GM19395 (cell line): ENCODE data around the gene GMPPB.

Source experiments
- ATAC-seq: cut with Tn5 transposase; IDR thresholded peaks from one replicate; pipeline ENCODE4 v1.9.1; 2021; ENCODE audit warnings: mild to moderate bottlenecking, moderate library complexity; ENCODE audit not compliant: unreplicated experiment

Gene GMPPB

DNA sequence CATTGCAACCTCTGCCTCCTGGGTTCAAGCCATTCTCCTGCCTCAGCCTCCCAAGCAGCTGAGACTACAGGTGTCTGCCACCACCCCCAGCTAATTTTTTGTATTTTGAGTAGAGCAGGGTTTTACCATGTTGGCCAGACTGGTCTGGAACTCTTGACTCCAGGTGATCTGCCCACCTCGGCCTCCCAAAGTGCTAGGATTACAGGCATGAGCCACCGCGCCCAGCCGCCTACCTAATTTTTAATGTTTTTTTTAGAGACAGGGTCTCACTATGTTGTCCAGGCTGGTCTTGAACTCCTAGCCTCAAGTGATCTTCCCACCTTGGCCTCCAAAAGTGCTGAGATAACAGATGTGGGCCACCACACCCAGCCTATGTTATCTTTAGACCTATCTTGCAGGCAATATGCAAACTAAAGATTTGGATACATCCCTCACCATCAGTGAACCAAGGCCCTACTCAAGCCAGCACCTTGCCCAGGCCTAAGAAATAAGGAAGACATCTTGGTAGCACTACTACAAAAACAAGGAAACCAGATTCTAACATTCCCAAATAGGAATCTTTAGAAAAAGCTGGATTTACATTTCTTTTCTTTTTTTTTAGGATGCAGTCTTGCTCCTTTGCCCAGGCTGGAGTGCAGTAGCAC lies 6.3 kb upstream of the GMPPB start:
- ATAC-seq, result no peak

DNA sequence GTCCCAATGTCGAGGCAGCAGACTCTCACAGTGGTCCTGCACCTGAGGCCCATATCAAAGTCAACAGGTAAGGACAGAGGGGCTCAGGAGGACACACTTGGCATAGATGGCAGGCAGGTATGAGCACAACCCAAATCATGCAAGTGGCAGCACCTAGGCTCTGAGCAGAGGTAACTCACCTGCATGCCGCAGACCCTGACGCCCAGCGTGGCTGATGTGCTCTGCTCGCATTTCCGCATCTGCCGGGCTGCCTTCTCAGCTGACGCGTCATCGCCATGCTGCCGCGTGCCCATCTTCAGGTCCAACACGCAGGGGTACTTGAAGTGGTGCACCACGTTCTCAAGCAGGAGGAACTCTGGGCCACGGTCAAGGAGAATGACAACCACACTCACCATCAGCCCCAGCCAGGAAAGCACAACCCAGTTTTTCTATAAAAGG lies 4.2 kb upstream of the GMPPB start:
- no peak for ATAC-seq

GRCh38 chr3:49727154-49727923 lies 3.6 kb upstream of the GMPPB start:
- no peak for ATAC-seq

GRCh38 chr3:49725906-49726681 lies 2.3 kb upstream of the GMPPB start:
- ATAC-seq, result no peak

- no peak for ATAC-seq
These were observed 835 bp upstream of the GMPPB start for GRCh38 chr3:49724586-49724985.

GRCh38 chr3:49723296-49723627 lies 489 bp downstream of the GMPPB start:
- ATAC-seq, result no peak

DNA sequence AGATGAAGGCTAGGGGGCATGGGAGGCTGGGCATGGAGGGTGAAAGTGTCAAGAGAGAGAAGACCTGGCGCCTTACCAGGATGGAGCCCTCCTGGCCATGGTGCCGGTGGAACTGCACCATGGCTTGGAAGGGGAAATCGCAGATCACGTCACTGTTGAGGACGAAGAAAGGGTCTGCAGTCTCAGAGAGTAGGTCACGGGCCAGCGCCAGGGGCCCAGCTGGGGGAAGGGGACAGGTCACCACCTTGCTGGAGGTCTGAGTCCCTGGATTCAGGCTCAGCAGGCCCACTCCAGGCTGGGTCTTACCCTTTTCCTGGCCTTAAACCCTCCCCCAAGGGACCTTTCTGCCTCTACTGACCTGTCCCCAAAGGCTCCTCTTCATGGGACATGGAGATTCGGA lies 855 bp downstream of the GMPPB start:
- ATAC-seq, result no peak

DNA sequence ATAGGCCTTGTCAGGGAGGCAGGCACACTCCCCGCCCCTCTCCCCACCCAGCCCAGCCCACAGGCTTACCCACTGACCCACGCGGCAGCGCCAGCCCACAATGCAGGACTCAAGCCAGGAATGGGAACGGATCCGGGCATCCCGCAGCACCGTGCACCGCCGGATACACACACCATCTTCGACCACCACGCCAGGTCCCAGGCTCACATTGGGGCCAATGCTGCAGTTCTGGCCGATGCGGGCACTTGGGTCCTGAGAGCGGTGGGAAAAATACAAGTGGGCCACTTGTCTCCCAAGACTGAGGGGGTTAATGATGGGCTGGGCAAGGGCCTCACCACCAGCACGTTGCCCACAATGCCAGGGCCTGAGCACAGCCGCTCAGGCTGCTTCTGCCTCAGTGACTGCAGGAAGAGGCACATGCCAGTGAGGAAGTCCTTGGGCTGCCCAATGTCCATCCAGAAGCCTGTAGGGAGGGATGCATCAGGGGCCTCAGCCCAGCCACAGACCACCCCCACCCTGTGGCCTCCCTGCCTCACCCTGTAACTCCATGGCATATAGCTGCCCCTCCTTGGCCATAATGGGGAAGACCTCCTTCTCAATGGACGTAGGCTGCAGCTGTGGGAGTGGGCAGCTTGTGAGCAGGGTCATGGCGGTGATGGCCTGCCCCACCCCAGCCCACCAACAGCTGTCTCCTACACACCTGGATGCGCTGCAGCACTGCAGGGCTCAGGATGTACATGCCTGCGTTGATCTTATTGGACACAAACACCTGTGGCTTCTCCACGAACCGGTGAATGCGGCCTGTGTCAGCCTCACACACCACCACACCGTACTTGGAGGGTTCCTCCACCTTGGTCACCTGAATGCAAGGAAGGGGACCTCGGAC lies 1.6 kb downstream of the GMPPB start:
- ATAC-seq, result no peak

DNA sequence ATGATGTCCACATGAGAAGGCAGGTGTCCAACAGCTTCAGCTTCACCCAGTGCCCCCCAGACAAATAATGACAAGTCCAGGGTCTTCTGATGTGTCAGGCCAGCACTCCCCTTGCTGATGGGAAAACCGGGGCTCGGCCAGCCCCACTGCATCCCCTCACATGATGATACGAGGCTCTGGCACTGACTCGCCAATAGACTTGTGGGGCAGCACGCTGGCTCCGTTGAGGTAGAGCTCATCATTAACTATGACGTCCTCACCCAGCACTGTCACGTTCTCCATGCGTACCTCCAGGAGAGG lies 2.2 kb downstream of the GMPPB start:
- ATAC-seq, result no peak

GRCh38 chr3:49720855-49721595 lies 2.7 kb downstream of the GMPPB start:
- no peak for ATAC-seq

GRCh38 chr3:49719214-49719884 lies 4.4 kb downstream of the GMPPB start, which contains the start of gene AMIGO3:
Gene AMIGO3 (minus strand): TSS chr3:49719684. CDS start chr3:49719465, 219 bp downstream.
- ATAC-seq, result peak; percentile 62

- ATAC-seq, result no peak
These were observed 4.9 kb downstream of the GMPPB start for GRCh38 chr3:49718858-49719213.

- no peak for ATAC-seq
These were observed 5.5 kb downstream of the GMPPB start for GRCh38 chr3:49717959-49718857.

GRCh38 chr3:49717211-49717958 lies 6.4 kb downstream of the GMPPB start:
- no peak for ATAC-seq

GRCh38 chr3:49716691-49717210 lies 7.0 kb downstream of the GMPPB start:
- ATAC-seq, result no peak

GRCh38 chr3:49716169-49716568 lies 7.6 kb downstream of the GMPPB start:
- no peak for ATAC-seq

GRCh38 chr3:49715611-49716121 lies 8.1 kb downstream of the GMPPB start:
- no peak for ATAC-seq
